ENCODE measurements around the gene FDXACB1. TPM values are rescaled to one million over a fixed set of nuclear protein-coding genes. Genes with fewer than 3 reads are reported as not detected.

FDXACB1 gene
- total and polyA plus RNA-seq, 4 donors, result 0.95 to 1.9 (median 1.2) TPM

GRCh38 chr11:111843661-111844060 lies 35.3 kb downstream of the FDXACB1 start:
- Histone ChIP-seq H3K4me3 (ENCODE audit: low read length in 2 of 2) (no peak overlapping the region), H3K27me3 (ENCODE audit: control insufficient read depth in 1 of 2, insufficient read depth in 2 of 2, low read length in 1 of 2) (no peaks in the 10 kb centered on the region), H3K36me3 (ENCODE audit: control insufficient read depth in 1 of 2, insufficient read depth in 2 of 2, low read length in 1 of 2) (peaks cover 2 to 7% of the 10 kb centered on the region in 2 donors), H3K4me1 (ENCODE audit: control insufficient read depth in 1 of 2, insufficient read depth in 2 of 2, low read length in 2 of 2) (no peaks in the 10 kb centered on the region), H3K27ac (ENCODE audit: low read depth in 1 of 2, low read length in 2 of 2) (no peak overlapping the region), H3K9me3 (ENCODE audit: control insufficient read depth, low read length) (no peaks in the 10 kb centered on the region)
- intact Hi-C loops (cut with DNase I), result loop anchor here (5.0 kb wide), 4 partner anchors 56 to 256 kb away; partner anchors contain the start of gene SIK2 (in 2 of the 2)
- WGBS, 2 donors, result 80 to 87% methylated on average over 5 of the region's 5 CpGs
- ATAC-seq (ENCODE audit: low FRiP score) (no peak), DNase-seq (no peak)

GRCh38 chr11:111841370-111842053 lies 37.5 kb downstream of the FDXACB1 start:
- WGBS, 2 donors, result 20 to 21% methylated on average over 10 of the region's 10 CpGs
- intact Hi-C loops (cut with DNase I), result loop anchor here (2.0 to 5.0 kb wide), 5 partner anchors 54 to 277 kb away; partner anchors contain the start of gene SIK2 (in 2 of the 2)
- Histone ChIP-seq H3K9me3 (ENCODE audit: control insufficient read depth, low read length) (no peaks in the 10 kb centered on the region), H3K4me3 (ENCODE audit: low read length in 2 of 2) (no peak overlapping the region), H3K4me1 (ENCODE audit: control insufficient read depth in 1 of 2, insufficient read depth in 2 of 2, low read length in 2 of 2) (no peaks in the 10 kb centered on the region), H3K27ac (ENCODE audit: low read depth in 1 of 2, low read length in 2 of 2) (no peak overlapping the region), H3K27me3 (ENCODE audit: control insufficient read depth in 1 of 2, insufficient read depth in 2 of 2, low read length in 1 of 2) (no peaks in the 10 kb centered on the region), H3K36me3 (ENCODE audit: control insufficient read depth in 1 of 2, insufficient read depth in 2 of 2, low read length in 1 of 2) (peaks cover 7 to 8% of the 10 kb centered on the region in 2 donors)
- ATAC-seq (ENCODE audit: low FRiP score), result peak; percentile 94
- peak; percentile 89 to 94 for DNase-seq

- Histone ChIP-seq H3K4me1 (ENCODE audit: control insufficient read depth in 1 of 2, insufficient read depth in 2 of 2, low read length in 2 of 2) (no peaks in the 10 kb centered on the region), H3K27me3 (ENCODE audit: control insufficient read depth in 1 of 2, insufficient read depth in 2 of 2, low read length in 1 of 2) (no peaks in the 10 kb centered on the region), H3K9me3 (ENCODE audit: control insufficient read depth, low read length) (no peaks in the 10 kb centered on the region), H3K4me3 (ENCODE audit: low read length in 2 of 2) (no peak overlapping the region), H3K36me3 (ENCODE audit: control insufficient read depth in 1 of 2, insufficient read depth in 2 of 2, low read length in 1 of 2) (peaks cover 8 to 9% of the 10 kb centered on the region in 2 donors), H3K27ac (ENCODE audit: low read depth in 1 of 2, low read length in 2 of 2) (no peak overlapping the region)
- 95 to 96% methylated on average over 1 of the region's 1 CpG for WGBS, 2 donors
- intact Hi-C loops (cut with DNase I), result loop anchor here (1.0 to 5.0 kb wide), 6 partner anchors 53 to 275 kb away; partner anchors contain the start of gene SIK2 (in 2 of the 2)
- DNase-seq (no peak), ATAC-seq (ENCODE audit: low FRiP score) (no peak)
These were observed 38.8 kb downstream of the FDXACB1 start for GRCh38 chr11:111840143-111840542.

- intact Hi-C loops (cut with DNase I), result no loop called here
- H3K4me3 ChIP-seq (ENCODE audit: low read length in 2 of 2), result no peak overlapping the region
- H3K36me3 ChIP-seq (ENCODE audit: control insufficient read depth in 1 of 2, insufficient read depth in 2 of 2, low read length in 1 of 2), result peaks cover 6 to 9% of the 10 kb centered on the region in 2 donors
- ATAC-seq (ENCODE audit: low FRiP score) (no peak), DNase-seq (no peak)
- WGBS, 2 donors, result 89 to 90% methylated on average over 5 of the region's 5 CpGs
- H3K27ac ChIP-seq (ENCODE audit: low read depth in 1 of 2, low read length in 2 of 2), result no peak overlapping the region
- H3K27me3 ChIP-seq (ENCODE audit: control insufficient read depth in 1 of 2, insufficient read depth in 2 of 2, low read length in 1 of 2), result no peaks in the 10 kb centered on the region
- H3K9me3 ChIP-seq (ENCODE audit: control insufficient read depth, low read length), result no peaks in the 10 kb centered on the region
- no peaks in the 10 kb centered on the region for H3K4me1 ChIP-seq (ENCODE audit: control insufficient read depth in 1 of 2, insufficient read depth in 2 of 2, low read length in 2 of 2)
These were observed 40.9 kb downstream of the FDXACB1 start for GRCh38 chr11:111838054-111838453.

GRCh38 chr11:111837366-111837891 lies 41.5 kb downstream of the FDXACB1 start:
- intact Hi-C loops (cut with DNase I), result no loop called here
- no peak overlapping the region for H3K27ac ChIP-seq (ENCODE audit: low read depth in 1 of 2, low read length in 2 of 2)
- H3K9me3 ChIP-seq (ENCODE audit: control insufficient read depth, low read length), result no peaks in the 10 kb centered on the region
- H3K4me1 ChIP-seq (ENCODE audit: control insufficient read depth in 1 of 2, insufficient read depth in 2 of 2, low read length in 2 of 2), result no peaks in the 10 kb centered on the region
- H3K4me3 ChIP-seq (ENCODE audit: low read length in 2 of 2), result no peak overlapping the region
- DNase-seq, result no peak
- peaks cover 6 to 9% of the 10 kb centered on the region in 2 donors for H3K36me3 ChIP-seq (ENCODE audit: control insufficient read depth in 1 of 2, insufficient read depth in 2 of 2, low read length in 1 of 2)
- H3K27me3 ChIP-seq (ENCODE audit: control insufficient read depth in 1 of 2, insufficient read depth in 2 of 2, low read length in 1 of 2), result no peaks in the 10 kb centered on the region
- ATAC-seq (ENCODE audit: low FRiP score), result no peak
- 89 to 94% methylated on average over 5 of the region's 5 CpGs for WGBS, 2 donors

GRCh38 chr11:111836721-111837120 lies 42.2 kb downstream of the FDXACB1 start:
- H3K36me3 ChIP-seq (ENCODE audit: control insufficient read depth in 1 of 2, insufficient read depth in 2 of 2, low read length in 1 of 2), result peaks cover 6 to 9% of the 10 kb centered on the region in 2 donors
- H3K27ac ChIP-seq (ENCODE audit: low read depth in 1 of 2, low read length in 2 of 2), result no peak overlapping the region
- intact Hi-C loops (cut with DNase I), result no loop called here
- no peak for ATAC-seq (ENCODE audit: low FRiP score)
- no peak overlapping the region for H3K4me3 ChIP-seq (ENCODE audit: low read length in 2 of 2)
- no peaks in the 10 kb centered on the region for H3K4me1 ChIP-seq (ENCODE audit: control insufficient read depth in 1 of 2, insufficient read depth in 2 of 2, low read length in 2 of 2)
- no peak for DNase-seq
- no peaks in the 10 kb centered on the region for H3K27me3 ChIP-seq (ENCODE audit: control insufficient read depth in 1 of 2, insufficient read depth in 2 of 2, low read length in 1 of 2)
- H3K9me3 ChIP-seq (ENCODE audit: control insufficient read depth, low read length), result no peaks in the 10 kb centered on the region
- 76 to 82% methylated on average over 1 of the region's 1 CpG for WGBS, 2 donors

- peaks cover 7 to 9% of the 10 kb centered on the region in 2 donors for H3K36me3 ChIP-seq (ENCODE audit: control insufficient read depth in 1 of 2, insufficient read depth in 2 of 2, low read length in 1 of 2)
- H3K27me3 ChIP-seq (ENCODE audit: control insufficient read depth in 1 of 2, insufficient read depth in 2 of 2, low read length in 1 of 2), result no peaks in the 10 kb centered on the region
- ATAC-seq (ENCODE audit: low FRiP score) (no peak), DNase-seq (no peak)
- H3K4me1 ChIP-seq (ENCODE audit: control insufficient read depth in 1 of 2, insufficient read depth in 2 of 2, low read length in 2 of 2), result no peaks in the 10 kb centered on the region
- 68 to 82% methylated on average over 1 of the region's 1 CpG for WGBS, 2 donors
- H3K27ac ChIP-seq (ENCODE audit: low read depth in 1 of 2, low read length in 2 of 2), result no peak overlapping the region
- no peak overlapping the region for H3K4me3 ChIP-seq (ENCODE audit: low read length in 2 of 2)
- intact Hi-C loops (cut with DNase I), result no loop called here
- no peaks in the 10 kb centered on the region for H3K9me3 ChIP-seq (ENCODE audit: control insufficient read depth, low read length)
These were observed 42.8 kb downstream of the FDXACB1 start for GRCh38 chr11:111836162-111836561.

GRCh38 chr11:111835665-111836064 lies 43.3 kb downstream of the FDXACB1 start:
- WGBS, 2 donors, result 96 to 97% methylated on average over 7 of the region's 7 CpGs
- peaks cover 7 to 9% of the 10 kb centered on the region in 2 donors for H3K36me3 ChIP-seq (ENCODE audit: control insufficient read depth in 1 of 2, insufficient read depth in 2 of 2, low read length in 1 of 2)
- H3K4me1 ChIP-seq (ENCODE audit: control insufficient read depth in 1 of 2, insufficient read depth in 2 of 2, low read length in 2 of 2), result no peaks in the 10 kb centered on the region
- no peaks in the 10 kb centered on the region for H3K27me3 ChIP-seq (ENCODE audit: control insufficient read depth in 1 of 2, insufficient read depth in 2 of 2, low read length in 1 of 2)
- intact Hi-C loops (cut with DNase I), result no loop called here
- H3K27ac ChIP-seq (ENCODE audit: low read depth in 1 of 2, low read length in 2 of 2), result no peak overlapping the region
- ATAC-seq (ENCODE audit: low FRiP score) (no peak), DNase-seq (no peak)
- H3K9me3 ChIP-seq (ENCODE audit: control insufficient read depth, low read length), result no peaks in the 10 kb centered on the region
- H3K4me3 ChIP-seq (ENCODE audit: low read length in 2 of 2), result no peak overlapping the region

Data from aorta (tissue), 5 donors.